Suprapubic skin (tissue), 4 donors: Measurements from ENCODE around the gene MFSD11. TPM values are rescaled to one million over a fixed set of nuclear protein-coding genes. Genes with fewer than 3 reads are reported as not detected.

Experiments used
- DNase-seq, 2 donors: peaks; one replicate each; pipeline ENCODE4 v3.0.0-alpha.2; 2019; ENCODE audit warnings: low spot score in 2 of 2
- H3K27ac ChIP-seq: fragments of 200-600 bp; sonication (generic); one replicate; pipeline ENCODE4 v1.5.1; 2019
- H3K27me3 ChIP-seq: fragments of 200-600 bp; sonication (generic); one replicate; pipeline ENCODE4 v1.5.1; 2019
- H3K36me3 ChIP-seq: fragments of 200-600 bp; sonication (generic); one replicate; pipeline ENCODE4 v1.5.1; 2019
- H3K4me1 ChIP-seq: fragments of 200-600 bp; sonication (generic); one replicate; pipeline ENCODE4 v1.5.1; 2019
- H3K4me3 ChIP-seq: fragments of 200-600 bp; sonication (generic); one replicate; pipeline ENCODE4 v1.5.1; 2019; ENCODE audit warnings: mild to moderate bottlenecking
- H3K9me3 ChIP-seq: fragments of 200-600 bp; sonication (generic); one replicate; pipeline ENCODE4 v1.5.1; 2019
- EP300 ChIP-seq: sonication (generic); formaldehyde crosslinking; IDR thresholded peaks from one replicate; pipeline ENCODE4 v1.6.1; 2017; ENCODE audit warnings: antibody characterized with exemption
- POLR2A ChIP-seq, 2 donors: fragments of 450-650 bp; IDR thresholded peaks; one replicate each; pipeline ENCODE4 v1.6.1; 2017; ENCODE audit warnings: antibody characterized with exemption in 2 of 2, mild to moderate bottlenecking in 2 of 2, moderate library complexity in 2 of 2
- POLR2AphosphoS5 ChIP-seq, 3 donors: sonication (generic); formaldehyde crosslinking; IDR thresholded peaks; one replicate each; pipeline ENCODE4 v1.6.1; 2017; ENCODE audit warnings: antibody characterized with exemption in 3 of 3
- WGBS: methylation state at CpG from one replicate; pipeline ENCODE4 v1.1.5; 2018; 5-methylcytosine and 5-hydroxymethylcytosine counted together
- total RNA-seq, 4 donors: library from RNA; depleted of rRNA; stranded (reverse); fragments of >200 nt; gene quantifications; one replicate each; pipeline ENCODE4 v1.1.0, GENCODE V29; 2016
- TF ChIP-seq, protein P1 (sequence below), 2 donors: fragments of 200-600 bp in 1 of 2; fragments of 450-650 bp in 1 of 2; sonication (generic) in 1 of 2; IDR thresholded peaks; one replicate each; pipeline ENCODE4 v1.5.1; 2016 to 2019; ENCODE audit warnings: antibody characterized with exemption in 2 of 2, mild to moderate bottlenecking in 1 of 2, moderate library complexity in 1 of 2

The MFSD11 gene
- total RNA-seq, 4 donors from 2014 or later = 31.5 to 78.8 (median 37.2) TPM

- Histone ChIP-seq H3K9me3 (no peaks in the 10 kb centered on the region), H3K36me3 (peaks cover 63% of the 10 kb centered on the region), H3K4me3 (no peak overlapping the region), H3K27ac (peak overlapping the region; percentile 2), H3K4me1 (peaks cover 30% of the 10 kb centered on the region), H3K27me3 (no peaks in the 10 kb centered on the region)
- 90% methylated on average over 2 of the region's 2 CpGs for WGBS
- DNase-seq = no peak
- TF ChIP-seq, protein P1, sequence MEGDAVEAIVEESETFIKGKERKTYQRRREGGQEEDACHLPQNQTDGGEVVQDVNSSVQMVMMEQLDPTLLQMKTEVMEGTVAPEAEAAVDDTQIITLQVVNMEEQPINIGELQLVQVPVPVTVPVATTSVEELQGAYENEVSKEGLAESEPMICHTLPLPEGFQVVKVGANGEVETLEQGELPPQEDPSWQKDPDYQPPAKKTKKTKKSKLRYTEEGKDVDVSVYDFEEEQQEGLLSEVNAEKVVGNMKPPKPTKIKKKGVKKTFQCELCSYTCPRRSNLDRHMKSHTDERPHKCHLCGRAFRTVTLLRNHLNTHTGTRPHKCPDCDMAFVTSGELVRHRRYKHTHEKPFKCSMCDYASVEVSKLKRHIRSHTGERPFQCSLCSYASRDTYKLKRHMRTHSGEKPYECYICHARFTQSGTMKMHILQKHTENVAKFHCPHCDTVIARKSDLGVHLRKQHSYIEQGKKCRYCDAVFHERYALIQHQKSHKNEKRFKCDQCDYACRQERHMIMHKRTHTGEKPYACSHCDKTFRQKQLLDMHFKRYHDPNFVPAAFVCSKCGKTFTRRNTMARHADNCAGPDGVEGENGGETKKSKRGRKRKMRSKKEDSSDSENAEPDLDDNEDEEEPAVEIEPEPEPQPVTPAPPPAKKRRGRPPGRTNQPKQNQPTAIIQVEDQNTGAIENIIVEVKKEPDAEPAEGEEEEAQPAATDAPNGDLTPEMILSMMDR (IDR thresholded peaks at IDR 0.05) = no peak
- TF ChIP-seq EP300 (no peak), POLR2AphosphoS5 (IDR thresholded peaks at IDR 0.05) (no peak), POLR2A (IDR thresholded peaks at IDR 0.05) (no peak)
These were observed 22.5 kb upstream of the MFSD11 start for GRCh38 chr17:76715496-76715830.

GRCh38 chr17:76716146-76716838 lies 21.6 kb upstream of the MFSD11 start:
- Histone ChIP-seq H3K27ac (peak overlapping the region; percentile 69), H3K9me3 (no peaks in the 10 kb centered on the region), H3K4me3 (no peak overlapping the region), H3K36me3 (peaks cover 72% of the 10 kb centered on the region), H3K27me3 (no peaks in the 10 kb centered on the region), H3K4me1 (peaks cover 26% of the 10 kb centered on the region)
- DNase-seq = no peak
- WGBS = 64% methylated on average over 13 of the region's 13 CpGs
- TF ChIP-seq EP300 = no peak
- TF ChIP-seq POLR2AphosphoS5 (IDR thresholded peaks at IDR 0.05) = peak in 1 of 3 donors; percentile 11
- TF ChIP-seq POLR2A (IDR thresholded peaks at IDR 0.05) = no peak
- TF ChIP-seq, protein P1 (IDR thresholded peaks at IDR 0.05) = no peak

GRCh38 chr17:76716839-76717215 lies 21.1 kb upstream of the MFSD11 start:
- Histone ChIP-seq H3K27me3 (no peaks in the 10 kb centered on the region), H3K4me1 (peaks cover 22% of the 10 kb centered on the region), H3K27ac (peak overlapping the region; percentile 69), H3K36me3 (peaks cover 77% of the 10 kb centered on the region), H3K9me3 (no peaks in the 10 kb centered on the region), H3K4me3 (no peak overlapping the region)
- DNase-seq = no peak
- 78% methylated on average over 6 of the region's 6 CpGs for WGBS
- no peak for TF ChIP-seq POLR2A (IDR thresholded peaks at IDR 0.05)
- TF ChIP-seq POLR2AphosphoS5 (IDR thresholded peaks at IDR 0.05) = no peak
- TF ChIP-seq, protein P1 (IDR thresholded peaks at IDR 0.05) = no peak
- TF ChIP-seq EP300 = no peak

DNA sequence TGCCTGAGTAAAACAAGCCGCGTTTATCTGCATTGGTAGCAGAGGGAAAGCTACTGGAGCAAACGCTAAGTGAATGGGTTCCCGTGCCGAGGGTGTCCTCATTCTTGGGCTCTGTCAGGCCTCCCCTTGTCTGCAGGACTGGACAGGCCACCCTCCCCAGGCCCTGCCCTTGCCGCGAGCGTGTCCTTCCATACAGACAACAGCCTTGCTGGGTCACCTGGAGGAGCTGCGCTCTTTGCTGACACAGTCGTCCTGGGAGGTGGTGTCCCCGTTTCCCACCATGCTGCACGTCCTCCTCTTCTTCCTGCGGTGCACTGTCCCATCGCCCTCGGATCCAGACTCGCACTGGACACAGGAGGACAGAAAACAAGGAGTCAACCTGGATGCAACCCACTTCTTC lies 19.4 kb upstream of the MFSD11 start:
- H3K27me3 ChIP-seq = no peaks in the 10 kb centered on the region
- DNase-seq = no peak
- no peak overlapping the region for H3K4me3 ChIP-seq
- H3K27ac ChIP-seq = no peak overlapping the region
- TF ChIP-seq, protein P1 (IDR thresholded peaks at IDR 0.05) = no peak
- TF ChIP-seq EP300 (no peak), POLR2A (IDR thresholded peaks at IDR 0.05) (no peak), POLR2AphosphoS5 (IDR thresholded peaks at IDR 0.05) (no peak)
- H3K36me3 ChIP-seq = peaks cover 86% of the 10 kb centered on the region
- WGBS = 86% methylated on average over 16 of the region's 16 CpGs
- peaks cover 27% of the 10 kb centered on the region for H3K4me1 ChIP-seq
- H3K9me3 ChIP-seq = no peaks in the 10 kb centered on the region

DNA sequence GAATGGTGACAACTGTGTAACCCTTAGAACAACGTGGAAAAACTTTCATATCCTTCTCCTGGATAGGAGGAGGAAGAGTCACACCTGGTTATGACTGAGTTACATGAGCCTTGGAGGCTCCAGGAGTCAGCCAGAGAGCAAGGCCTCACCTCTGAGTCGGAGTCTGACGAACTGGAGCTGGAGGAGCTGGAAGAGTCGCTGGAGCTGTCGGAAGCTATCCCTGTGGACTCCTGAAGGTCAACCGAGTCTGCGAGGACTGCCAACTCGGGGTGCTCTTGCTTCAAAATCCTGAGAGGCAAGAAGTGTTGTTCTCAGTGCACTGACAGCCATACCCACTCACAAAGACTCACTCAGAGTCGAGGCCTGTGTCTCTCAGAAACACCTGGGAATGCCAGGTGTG lies 17.7 kb upstream of the MFSD11 start:
- H3K4me3 ChIP-seq = no peak overlapping the region
- peaks cover 87% of the 10 kb centered on the region for H3K36me3 ChIP-seq
- peaks cover 33% of the 10 kb centered on the region for H3K4me1 ChIP-seq
- peak in 1 of 2 donors; percentile 28 for DNase-seq
- 81% methylated on average over 3 of the region's 9 CpGs for WGBS
- TF ChIP-seq EP300 (no peak), POLR2AphosphoS5 (IDR thresholded peaks at IDR 0.05) (no peak), POLR2A (IDR thresholded peaks at IDR 0.05) (no peak)
- TF ChIP-seq, protein P1 (IDR thresholded peaks at IDR 0.05) = no peak
- no peaks in the 10 kb centered on the region for H3K27me3 ChIP-seq
- no peaks in the 10 kb centered on the region for H3K9me3 ChIP-seq
- H3K27ac ChIP-seq = no peak overlapping the region
